Posterior cingulate gyrus (tissue), 11 donors: ENCODE results near the gene PACSIN2.

Experiments
- DNase-seq, 10 donors: peaks; one replicate each; pipeline versions ENCODE4 v3.0.0 to v3.0.0-alpha.2; 2020 to 2021; ENCODE audit warnings: mixed read lengths in 3 of 10
- intact Hi-C: fragments of 100-400 bp; cut with DNase I; formaldehyde crosslinking; loops from one replicate; pipeline ENCODE4 v1.15.1; 2023

Gene PACSIN2

DNA sequence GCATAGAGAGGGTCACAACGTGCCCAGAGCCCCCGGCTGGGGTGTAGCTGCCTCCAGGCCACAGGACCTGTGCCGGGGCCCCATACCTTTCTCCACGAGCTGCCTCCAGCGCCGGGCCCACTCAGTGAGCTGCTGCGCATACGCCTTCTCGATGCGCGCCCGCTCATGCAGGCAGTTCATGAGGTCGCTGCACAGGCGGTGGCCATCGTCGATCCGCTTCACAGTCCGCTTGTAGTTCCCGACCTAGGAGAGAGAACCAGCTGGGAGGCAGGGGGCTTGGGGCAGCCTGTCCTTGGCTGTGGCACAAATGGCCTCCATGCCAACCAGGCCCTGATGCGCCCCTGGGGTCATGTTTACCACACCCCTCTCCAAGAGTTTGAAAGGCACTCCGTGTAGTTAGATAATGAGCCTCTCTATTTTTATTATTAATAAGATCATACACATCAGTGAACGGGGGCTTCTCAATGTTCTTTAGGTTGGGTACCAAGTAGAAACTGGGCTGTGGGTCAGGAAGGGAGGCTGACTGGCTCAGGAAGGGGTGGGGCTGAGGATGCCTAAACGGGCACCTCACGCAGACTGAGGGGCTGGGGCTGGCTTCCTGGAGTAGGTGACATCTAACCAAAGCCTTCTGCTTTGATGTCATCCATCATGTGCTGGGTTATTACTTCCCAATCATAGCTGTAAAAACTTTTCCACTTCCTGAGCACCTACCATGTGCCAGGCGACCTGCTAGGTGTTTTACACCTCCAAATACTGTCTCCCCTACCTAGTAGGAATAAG is 121.4 kb downstream of the PACSIN2 start:
- intact Hi-C loops = no loop called here
- no peak for DNase-seq

- intact Hi-C loops = no loop called here
- no peak for DNase-seq
These were observed 122.2 kb downstream of the PACSIN2 start for GRCh38 chr22:42892571-42893316.

GRCh38 chr22:42892156-42892555 is 122.8 kb downstream of the PACSIN2 start:
- intact Hi-C loops = no loop called here

GRCh38 chr22:42891696-42892095 is 123.3 kb downstream of the PACSIN2 start:
- intact Hi-C loops = no loop called here
- no peak for DNase-seq

More at GRCh38 chr22:42892156-42892555, 122.8 kb downstream of the PACSIN2 start:
- DNase-seq = no peak

DNA sequence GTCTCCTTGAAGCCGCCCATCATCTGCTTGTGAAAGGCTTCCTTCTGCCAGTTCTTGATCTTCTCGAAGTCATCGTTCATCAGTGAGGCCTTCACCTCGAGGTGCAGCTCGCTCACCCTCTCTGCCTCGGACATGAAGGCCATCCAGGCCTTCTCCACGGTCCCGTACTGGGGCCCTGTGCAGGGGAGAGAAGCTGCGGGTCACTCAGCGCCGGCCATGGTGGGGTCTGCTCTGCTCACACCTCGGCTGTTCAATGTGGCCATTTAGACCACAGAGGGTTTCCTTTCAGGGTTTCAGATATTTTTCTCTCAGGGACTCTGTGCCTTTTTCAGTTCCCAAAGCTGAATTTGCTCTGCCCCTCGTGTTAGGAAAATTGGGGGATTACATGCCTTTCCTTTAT is 123.9 kb downstream of the PACSIN2 start:
- DNase-seq = no peak
- intact Hi-C loops = no loop called here

- DNase-seq = no peak
- intact Hi-C loops = no loop called here
These were observed 125.6 kb downstream of the PACSIN2 start for GRCh38 chr22:42889304-42889703.

GRCh38 chr22:42887523-42888507 is 127.1 kb downstream of the PACSIN2 start:
- no peak for DNase-seq
- intact Hi-C loops = no loop called here

- DNase-seq = no peak
- intact Hi-C loops = no loop called here
These were observed 127.8 kb downstream of the PACSIN2 start for GRCh38 chr22:42887120-42887519.

GRCh38 chr22:42885446-42885845 is 129.5 kb downstream of the PACSIN2 start:
- DNase-seq = no peak
- intact Hi-C loops = no loop called here

DNA sequence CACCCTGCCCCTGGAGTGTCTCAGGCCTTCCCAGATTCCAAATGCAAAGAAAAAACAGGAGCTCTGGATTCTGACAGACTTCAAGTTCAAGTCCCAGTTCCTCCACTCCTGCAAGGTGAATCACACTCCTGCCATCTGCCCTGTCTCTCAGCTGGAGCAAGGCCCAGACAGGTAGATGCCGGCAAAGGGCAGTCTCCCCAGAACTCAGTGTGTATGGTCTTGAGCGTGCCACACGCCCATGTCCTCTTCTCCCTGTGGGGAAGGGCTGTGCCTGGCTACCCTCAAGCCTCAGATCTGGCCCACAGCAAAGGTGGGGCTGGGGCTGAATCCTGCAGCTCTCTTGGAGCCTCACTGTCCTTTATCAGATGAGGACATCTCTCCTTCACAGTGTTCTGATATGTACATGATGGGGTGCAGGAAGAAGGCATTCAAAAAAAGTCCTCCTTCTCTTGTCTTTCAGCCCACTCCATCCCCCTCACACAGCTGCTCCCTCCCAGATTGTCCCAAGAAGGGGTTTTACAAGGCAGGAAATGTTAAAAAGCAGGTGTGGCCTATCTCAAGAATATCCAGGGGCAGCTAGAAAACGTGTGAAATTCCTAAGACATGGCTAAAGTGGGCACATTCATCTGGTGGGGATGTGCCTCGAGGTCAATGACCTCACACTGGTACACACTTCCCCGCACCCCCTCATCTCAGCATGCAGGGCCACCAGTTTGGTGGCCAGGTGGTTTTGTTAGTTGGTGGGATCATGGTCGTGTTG is 130.2 kb downstream of the PACSIN2 start:
- intact Hi-C loops = no loop called here
- DNase-seq = no peak

DNA sequence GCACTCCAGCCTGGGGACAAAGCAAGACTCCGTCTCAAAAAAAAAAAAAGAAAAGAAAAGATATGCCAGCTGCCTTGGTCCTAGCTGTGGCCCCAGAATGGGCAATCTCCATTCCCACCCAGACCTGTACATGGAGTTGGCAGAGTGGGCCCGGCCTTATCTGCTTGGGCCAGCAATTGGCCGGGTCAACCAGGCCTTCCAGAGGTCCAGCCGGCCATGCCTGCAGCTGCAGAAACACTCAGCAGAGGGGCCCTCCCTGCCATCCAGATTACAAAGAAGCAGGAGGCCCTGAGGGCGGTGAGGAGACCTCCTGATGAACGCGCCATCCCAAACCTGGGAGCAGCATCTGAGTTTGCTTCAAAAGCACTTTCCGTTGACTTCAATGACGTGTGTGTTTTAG is 131.0 kb downstream of the PACSIN2 start:
- intact Hi-C loops = no loop called here
- DNase-seq = no peak

DNA sequence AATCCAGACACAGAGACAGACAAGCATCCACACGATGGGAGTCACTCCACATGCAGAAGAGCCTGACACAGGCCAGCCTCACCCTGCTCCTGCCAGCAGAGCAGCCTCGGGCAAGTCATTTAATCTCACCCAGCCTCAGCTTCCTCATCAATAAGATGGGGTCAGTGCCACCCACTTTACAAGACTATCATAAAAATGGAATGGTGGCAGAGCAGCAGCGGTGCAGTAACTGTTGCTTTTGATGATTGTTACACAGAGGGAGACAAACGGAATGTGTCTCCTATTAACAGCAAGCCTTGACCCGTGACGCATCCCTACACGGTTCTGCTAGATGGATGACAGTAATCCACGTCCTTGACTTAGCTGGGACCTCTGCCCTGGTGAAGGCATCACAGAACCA is 131.8 kb downstream of the PACSIN2 start:
- intact Hi-C loops = no loop called here
- no peak for DNase-seq

GRCh38 chr22:42881982-42882656 is 132.8 kb downstream of the PACSIN2 start:
- DNase-seq = no peak
- intact Hi-C loops = no loop called here

GRCh38 chr22:42881298-42881697 is 133.7 kb downstream of the PACSIN2 start:
- intact Hi-C loops = no loop called here
- DNase-seq = no peak

DNA sequence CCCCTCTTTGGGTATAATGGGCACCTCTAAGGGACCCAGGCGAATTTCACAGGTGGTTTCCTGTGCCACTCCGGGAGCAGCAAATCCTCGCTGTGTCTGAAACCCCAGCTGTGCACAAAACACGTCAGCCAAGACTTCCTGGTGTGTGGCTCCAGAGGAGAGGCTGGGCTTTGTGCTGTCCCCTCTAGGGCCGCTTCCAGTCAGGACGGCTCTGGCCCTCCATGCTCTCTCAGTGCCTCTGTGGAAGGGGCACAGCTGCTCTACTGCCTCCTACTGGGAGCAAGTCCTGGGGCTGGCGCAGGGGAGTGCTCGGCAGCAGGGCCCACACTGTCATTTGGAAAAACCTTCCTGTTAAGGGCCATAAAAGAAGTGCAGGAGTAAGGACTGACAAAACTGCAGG is 134.1 kb downstream of the PACSIN2 start:
- intact Hi-C loops = no loop called here
- no peak for DNase-seq

- DNase-seq = no peak
- intact Hi-C loops = no loop called here
These were observed 135.5 kb downstream of the PACSIN2 start for GRCh38 chr22:42879371-42880021.

DNA sequence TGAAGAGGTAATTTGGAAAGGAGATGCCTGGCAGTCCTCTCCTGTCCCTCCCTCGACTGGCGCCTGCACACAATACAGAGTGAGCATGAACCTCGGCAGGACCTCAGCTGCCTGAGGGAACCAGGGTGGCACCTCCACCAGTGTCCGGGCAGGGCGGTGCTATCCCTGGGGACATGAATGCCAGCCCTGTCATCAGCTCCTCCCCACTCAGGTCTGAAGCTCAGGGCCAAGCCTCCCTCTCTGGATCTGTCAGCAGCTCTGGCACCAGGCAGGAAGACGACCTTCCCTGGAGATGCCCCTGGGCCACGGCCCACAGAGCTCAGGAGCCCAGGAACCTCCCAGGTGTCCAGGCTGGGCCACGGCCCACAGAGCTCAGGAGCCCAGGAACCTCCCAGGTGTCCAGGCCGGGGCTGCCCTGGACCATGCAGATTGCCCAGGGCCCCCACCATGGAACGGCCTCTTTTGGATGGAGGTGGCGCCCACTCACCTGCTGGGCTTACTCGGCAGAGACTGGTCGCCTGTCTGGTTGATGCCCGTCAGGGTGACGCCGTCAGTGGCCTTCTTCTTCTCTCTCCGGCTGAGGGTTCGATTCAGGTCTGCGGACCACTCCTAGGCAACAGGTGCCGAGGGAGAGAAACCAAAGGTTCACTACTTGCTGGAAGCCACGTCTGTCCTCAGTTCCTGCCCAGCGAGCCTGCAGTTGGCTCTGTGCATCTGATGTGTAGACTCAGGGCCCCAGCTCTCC is 136.2 kb downstream of the PACSIN2 start:
- intact Hi-C loops = no loop called here

GRCh38 chr22:42877597-42878340 is 137.2 kb downstream of the PACSIN2 start:
- DNase-seq = no peak
- intact Hi-C loops = no loop called here

More for the DNA sequence above, 136.2 kb downstream of the PACSIN2 start:
- no peak for DNase-seq
